T47D (cell line): ENCODE results near the gene NEK10.

ENCODE experiments used
- DNase-seq, 2 experiments: peaks; one replicate each; pipeline versions ENCODE4 v3.0.0 to v3.0.0-alpha.2; 2011 to 2012; ENCODE audit warnings: low read depth in 1 of 2, low spot score in 1 of 2
- JUND ChIP-seq: IDR thresholded peaks from 2 replicates; pipeline ENCODE4 v1.6.1; 2012; ENCODE audit warnings: low read depth
- in situ Hi-C: cut with HindIII; loops from 2 replicates; pipeline ENCODE4 v1.10.0; 2016; ENCODE audit warnings: low sequenced_read_pairs, low pct_unique_long_range_greater_than_20kb

NEK10 gene

GRCh38 chr3:27073912-27074311 is 295.3 kb downstream of the NEK10 start:
- no peak for DNase-seq
- no peak for TF ChIP-seq JUND
- in situ Hi-C loops = no loop called here

- TF ChIP-seq JUND = no peak
- DNase-seq = no peak
- in situ Hi-C loops = no loop called here
Measured at GRCh38 chr3:27072810-27073651, 296.2 kb downstream of the NEK10 start.

GRCh38 chr3:27060336-27060735 is 308.8 kb downstream of the NEK10 start:
- in situ Hi-C loops = no loop called here
- DNase-seq = peak in 1 of 2 experiments; percentile 51

More at GRCh38 chr3:27060336-27060735, 308.8 kb downstream of the NEK10 start:
- TF ChIP-seq JUND = no peak
